WTC11 (cell line): ENCODE measurements around the gene CCDC138. TPM values are rescaled to one million over a fixed set of nuclear protein-coding genes. Genes with fewer than 3 reads are reported as not detected.

Experiments
- ATAC-seq: fragments of 200-7000 bp; cut with Tn5 transposase; 2 replicates; pipeline ENCODE4 v1.10.0; 2021; ENCODE audit warnings: mild to moderate bottlenecking, moderate library complexity
- CTCF ChIA-PET: fragments of 300-600 bp; sonication (Branson Sonifier 250); formaldehyde crosslinking; loops from one replicate; lab custom pipeline; 2021; ENCODE audit warnings: antibody characterized with exemption; lab: Charles Lee
- POLR2A ChIA-PET: fragments of 350-600 bp; sonication (Branson Sonifier 250); formaldehyde crosslinking; loops from one replicate; lab custom pipeline; 2021; ENCODE audit warnings: antibody characterized with exemption; lab: Charles Lee
- DNase-seq: peaks from one replicate; pipeline ENCODE4 v3.0.0; 2021; ENCODE audit warnings: low spot score
- H3K27ac Mint-ChIP-seq: 2 replicates; pipeline ENCODE4 v1.8.0; 2021; ENCODE audit warnings: mixed read lengths
- H3K27me3 Mint-ChIP-seq: 2 replicates; pipeline ENCODE4 v1.8.0; 2021; ENCODE audit warnings: low read depth, mild to moderate bottlenecking, moderate library complexity, mixed read lengths
- H3K36me3 Mint-ChIP-seq: 2 replicates; pipeline ENCODE4 v1.8.0; 2021; ENCODE audit warnings: mixed read lengths
- H3K4me1 Mint-ChIP-seq: 2 replicates; pipeline ENCODE4 v1.8.0; 2022; ENCODE audit warnings: mixed read lengths
- H3K4me3 Mint-ChIP-seq: 2 replicates; pipeline ENCODE4 v1.8.0; 2021; ENCODE audit warnings: mild to moderate bottlenecking, moderate library complexity, mixed read lengths
- H3K9me3 Mint-ChIP-seq: 2 replicates; pipeline ENCODE4 v1.8.0; 2021; ENCODE audit warnings: mixed read lengths
- AFF4 ChIP-seq: sonication (generic); formaldehyde crosslinking; IDR thresholded peaks from 2 replicates; pipeline ENCODE4 v1.8.1; 2023; ENCODE audit warnings: mild to moderate bottlenecking, missing genetic modification reagents, borderline replicate concordance
- CREM ChIP-seq: sonication (generic); formaldehyde crosslinking; IDR thresholded peaks from 2 replicates; pipeline ENCODE4 v1.8.1; 2022; ENCODE audit warnings: mild to moderate bottlenecking, missing genetic modification reagents, moderate library complexity
- CTCF ChIP-seq: fragments of 200-600 bp; IDR thresholded peaks from 2 replicates; pipeline ENCODE4 v1.8.0; 2022; ENCODE audit warnings: antibody characterized with exemption
- E2F4 ChIP-seq: sonication (generic); formaldehyde crosslinking; IDR thresholded peaks from 2 replicates; pipeline ENCODE4 v1.8.1; 2022; ENCODE audit warnings: low read depth, mild to moderate bottlenecking, moderate library complexity, missing genetic modification reagents, borderline replicate concordance
- EMX1 ChIP-seq: fragments of 250-450 bp; sonication (Bioruptor Pico); IDR thresholded peaks from 2 replicates; pipeline ENCODE4 v1.8.0; 2021; ENCODE audit warnings: mild to moderate bottlenecking
- MLX ChIP-seq: sonication (generic); formaldehyde crosslinking; IDR thresholded peaks from 2 replicates; pipeline ENCODE4 v1.8.1; 2023; ENCODE audit warnings: mild to moderate bottlenecking, missing genetic modification reagents, moderate library complexity
- MXD4 ChIP-seq: fragments of 250-450 bp; sonication (Bioruptor Pico); IDR thresholded peaks from 2 replicates; pipeline ENCODE4 v1.8.0; 2021; ENCODE audit warnings: mild to moderate bottlenecking, moderate library complexity, borderline replicate concordance
- NFYB ChIP-seq: sonication (generic); formaldehyde crosslinking; conservative IDR thresholded peaks from 2 replicates; pipeline ENCODE4 v1.8.0; 2022; ENCODE audit warnings: low read depth, missing genetic modification reagents
- RORB ChIP-seq: fragments of 250-450 bp; sonication (Bioruptor Pico); IDR thresholded peaks from 2 replicates; pipeline ENCODE4 v1.9.0; 2021; ENCODE audit warnings: mild to moderate bottlenecking
- TP53 ChIP-seq: sonication (generic); formaldehyde crosslinking; IDR thresholded peaks from 2 replicates; pipeline ENCODE4 v1.8.1; 2023; ENCODE audit warnings: mild to moderate bottlenecking, missing genetic modification reagents
- ZNF121 ChIP-seq: sonication (generic); formaldehyde crosslinking; IDR thresholded peaks from 2 replicates; pipeline ENCODE4 v1.8.0; 2023; ENCODE audit warnings: missing genetic modification reagents
- ZNF263 ChIP-seq: sonication (generic); formaldehyde crosslinking; IDR thresholded peaks from 2 replicates; pipeline ENCODE4 v1.8.1; 2022; ENCODE audit warnings: low read depth, mild to moderate bottlenecking, moderate library complexity, missing genetic modification reagents
- ZNF396 ChIP-seq: fragments of 250-450 bp; sonication (Bioruptor Pico); IDR thresholded peaks from 2 replicates; pipeline ENCODE4 v1.8.0; 2021; ENCODE audit warnings: mild to moderate bottlenecking, moderate library complexity, borderline replicate concordance
- ZNF512 ChIP-seq: sonication (generic); formaldehyde crosslinking; IDR thresholded peaks from 2 replicates; pipeline ENCODE4 v1.8.1; 2022; ENCODE audit warnings: missing genetic modification reagents, borderline replicate concordance
- ZNF532 ChIP-seq: fragments of 250-450 bp; sonication (Bioruptor Pico); IDR thresholded peaks from 2 replicates; pipeline ENCODE4 v1.9.0; 2021; ENCODE audit warnings: mild to moderate bottlenecking, borderline replicate concordance
- total RNA-seq: library from RNA; stranded (reverse); gene quantifications from 3 replicates; pipeline ENCODE4 v1.2.3, GENCODE V29; 2021

Gene CCDC138
- total RNA-seq, 1 experiment from 2014 or later = 23.5 TPM

- H3K4me3 Mint-ChIP-seq = no peak overlapping the region
- DNase-seq = no peak
These were observed 54.9 kb downstream of the CCDC138 start for GRCh38 chr2:108841506-108841905.

More at GRCh38 chr2:108841506-108841905, 54.9 kb downstream of the CCDC138 start:
- no peak for ATAC-seq
- no peaks in the 10 kb centered on the region for H3K4me1 Mint-ChIP-seq
- H3K27ac Mint-ChIP-seq = no peak overlapping the region
- no peaks in the 10 kb centered on the region for H3K27me3 Mint-ChIP-seq
- peaks cover 71% of the 10 kb centered on the region for H3K36me3 Mint-ChIP-seq
- ChIA-PET POLR2A (no interaction called here), CTCF (no interaction called here)
- no peak for TF ChIP-seq ZNF512 (CRISPR knock-in tag)
- no peak for TF ChIP-seq RORB (CRISPR knock-in tag)
- TF ChIP-seq CTCF = no peak
- TF ChIP-seq NFYB = no peak
- no peak for TF ChIP-seq ZNF532 (CRISPR knock-in tag)
- TF ChIP-seq MXD4 (CRISPR knock-in tag) = no peak
- no peak for TF ChIP-seq E2F4 (CRISPR knock-in tag)
- TF ChIP-seq AFF4 = no peak
- TF ChIP-seq ZNF121 = no peak
- no peak for TF ChIP-seq TP53 (CRISPR knock-in tag)
- TF ChIP-seq ZNF396 (CRISPR knock-in tag) = no peak
- TF ChIP-seq EMX1 = no peak
- no peak for TF ChIP-seq MLX (CRISPR knock-in tag)
- TF ChIP-seq CREM (CRISPR knock-in tag) = no peak
- no peak for TF ChIP-seq ZNF263 (CRISPR knock-in tag)
- H3K9me3 Mint-ChIP-seq = peaks cover 54% of the 10 kb centered on the region
